LNCAP (cell line): ENCODE results near the gene FXR1.

Experiments
- TF ChIP-seq, protein P1 (sequence below): fragments of 450-650 bp; IDR thresholded peaks from 2 replicates; pipeline ENCODE4 v1.5.1; 2017; ENCODE audit warnings: mild to moderate bottlenecking

FXR1 gene

DNA sequence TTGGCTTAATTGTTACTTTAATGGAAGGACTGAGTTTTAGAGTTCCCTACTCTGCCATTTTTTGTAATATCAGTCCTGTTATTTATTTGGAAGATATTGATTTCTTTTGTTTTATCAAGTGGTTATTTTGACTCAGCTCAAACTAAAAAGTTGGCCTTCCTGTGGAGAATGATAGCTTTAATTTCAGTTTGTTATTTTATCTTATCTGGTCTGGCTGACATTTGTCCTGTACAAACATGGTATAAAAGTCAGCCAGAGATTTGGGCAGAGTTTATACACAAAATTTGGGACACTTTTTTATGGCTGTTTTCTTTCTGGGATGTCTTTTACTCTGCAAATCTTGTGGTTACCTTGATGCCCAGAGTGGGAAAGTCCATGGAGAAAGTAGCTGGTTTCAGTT, 118.5 kb downstream of the FXR1 start:
- TF ChIP-seq, protein P1, sequence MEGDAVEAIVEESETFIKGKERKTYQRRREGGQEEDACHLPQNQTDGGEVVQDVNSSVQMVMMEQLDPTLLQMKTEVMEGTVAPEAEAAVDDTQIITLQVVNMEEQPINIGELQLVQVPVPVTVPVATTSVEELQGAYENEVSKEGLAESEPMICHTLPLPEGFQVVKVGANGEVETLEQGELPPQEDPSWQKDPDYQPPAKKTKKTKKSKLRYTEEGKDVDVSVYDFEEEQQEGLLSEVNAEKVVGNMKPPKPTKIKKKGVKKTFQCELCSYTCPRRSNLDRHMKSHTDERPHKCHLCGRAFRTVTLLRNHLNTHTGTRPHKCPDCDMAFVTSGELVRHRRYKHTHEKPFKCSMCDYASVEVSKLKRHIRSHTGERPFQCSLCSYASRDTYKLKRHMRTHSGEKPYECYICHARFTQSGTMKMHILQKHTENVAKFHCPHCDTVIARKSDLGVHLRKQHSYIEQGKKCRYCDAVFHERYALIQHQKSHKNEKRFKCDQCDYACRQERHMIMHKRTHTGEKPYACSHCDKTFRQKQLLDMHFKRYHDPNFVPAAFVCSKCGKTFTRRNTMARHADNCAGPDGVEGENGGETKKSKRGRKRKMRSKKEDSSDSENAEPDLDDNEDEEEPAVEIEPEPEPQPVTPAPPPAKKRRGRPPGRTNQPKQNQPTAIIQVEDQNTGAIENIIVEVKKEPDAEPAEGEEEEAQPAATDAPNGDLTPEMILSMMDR = no peak
